Osteoblast (primary cell): ENCODE data around the gene LRRC74A. TPM values are rescaled to one million over a fixed set of nuclear protein-coding genes. Genes with fewer than 3 reads are reported as not detected.

Experiments
- DNase-seq: peaks from one replicate; pipeline ENCODE4 v3.0.0; 2011; ENCODE audit warnings: low spot score, mixed read lengths; ENCODE audit not compliant: insufficient read length; ENCODE audit errors: missing footprints
- H2AFZ ChIP-seq: 2 replicates; pipeline ENCODE4 v1.6.0; 2011; ENCODE audit warnings: mild to moderate bottlenecking, low read length
- H3K27ac ChIP-seq: 2 replicates; pipeline ENCODE4 v1.5.1; 2011; ENCODE audit warnings: mild to moderate bottlenecking, low read depth, low read length, moderate library complexity
- H3K27me3 ChIP-seq: 2 replicates; pipeline ENCODE4 v1.6.0; 2012; ENCODE audit warnings: mild to moderate bottlenecking, control low read depth, inconsistent platforms, low read length, moderate library complexity; ENCODE audit not compliant: insufficient read depth
- H3K36me3 ChIP-seq: 2 replicates; pipeline ENCODE4 v1.5.1; 2011; ENCODE audit warnings: mild to moderate bottlenecking, low read length, control low read depth, moderate library complexity; ENCODE audit not compliant: insufficient read depth
- H3K4me1 ChIP-seq: 2 replicates; pipeline ENCODE4 v1.5.1; 2011; ENCODE audit warnings: mild to moderate bottlenecking, low read length, control low read depth, moderate library complexity; ENCODE audit not compliant: insufficient read depth
- H3K4me2 ChIP-seq: 2 replicates; pipeline ENCODE4 v1.6.0; 2011; ENCODE audit warnings: mild to moderate bottlenecking, low read length; ENCODE audit not compliant: insufficient read depth
- H3K4me3 ChIP-seq: fragments of 200-600 bp; sonication (generic); 3 replicates; pipeline ENCODE4 v1.5.1; 2012; ENCODE audit warnings: mild to moderate bottlenecking, low read length, inconsistent platforms; ENCODE audit not compliant: insufficient read depth
- H3K79me2 ChIP-seq: 2 replicates; pipeline ENCODE4 v1.6.0; 2012; ENCODE audit warnings: mild to moderate bottlenecking, low read length, control low read depth, inconsistent platforms; ENCODE audit not compliant: insufficient read depth
- H3K9me3 ChIP-seq: 2 replicates; pipeline ENCODE4 v1.5.1; 2011; ENCODE audit warnings: low read depth, low read length, control low read depth
- H4K20me1 ChIP-seq: 2 replicates; pipeline ENCODE4 v1.6.0; 2012; ENCODE audit warnings: mild to moderate bottlenecking, low read length, control low read depth; ENCODE audit not compliant: insufficient read depth
- total RNA-seq: library from RNA; depleted of rRNA; stranded (reverse); fragments of >200 nt; gene quantifications from 2 replicates; pipeline ENCODE4 v1.2.3, GENCODE V29; 2012
- TF ChIP-seq, protein P1 (sequence below): IDR thresholded peaks from 2 replicates; pipeline ENCODE4 v1.5.1; 2011; ENCODE audit warnings: mild to moderate bottlenecking, low read depth, low read length, moderate library complexity; ENCODE audit errors: extremely low read depth

LRRC74A gene
- total RNA-seq, 1 donor: not detected

DNA sequence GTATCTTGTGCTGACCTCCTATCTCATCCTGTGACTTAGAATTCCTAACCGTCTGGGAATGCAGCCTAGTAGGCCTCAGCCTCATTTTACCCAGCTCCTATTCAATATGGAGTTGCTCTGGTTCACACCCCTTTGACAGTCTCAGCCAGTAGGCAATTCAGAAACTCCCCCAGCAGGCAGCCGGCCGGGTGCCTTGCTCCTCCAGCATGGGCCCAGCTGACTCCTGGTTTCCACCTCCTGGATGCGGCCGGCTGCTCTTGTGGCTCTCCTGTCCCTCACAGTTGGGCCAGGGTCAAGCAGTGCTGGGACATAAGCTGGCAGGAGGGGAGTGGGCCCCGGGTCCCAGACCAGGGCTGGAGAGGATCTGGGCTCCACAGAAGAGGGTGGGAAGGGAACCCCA, 58.2 kb downstream of the LRRC74A start:
- TF ChIP-seq, protein P1, sequence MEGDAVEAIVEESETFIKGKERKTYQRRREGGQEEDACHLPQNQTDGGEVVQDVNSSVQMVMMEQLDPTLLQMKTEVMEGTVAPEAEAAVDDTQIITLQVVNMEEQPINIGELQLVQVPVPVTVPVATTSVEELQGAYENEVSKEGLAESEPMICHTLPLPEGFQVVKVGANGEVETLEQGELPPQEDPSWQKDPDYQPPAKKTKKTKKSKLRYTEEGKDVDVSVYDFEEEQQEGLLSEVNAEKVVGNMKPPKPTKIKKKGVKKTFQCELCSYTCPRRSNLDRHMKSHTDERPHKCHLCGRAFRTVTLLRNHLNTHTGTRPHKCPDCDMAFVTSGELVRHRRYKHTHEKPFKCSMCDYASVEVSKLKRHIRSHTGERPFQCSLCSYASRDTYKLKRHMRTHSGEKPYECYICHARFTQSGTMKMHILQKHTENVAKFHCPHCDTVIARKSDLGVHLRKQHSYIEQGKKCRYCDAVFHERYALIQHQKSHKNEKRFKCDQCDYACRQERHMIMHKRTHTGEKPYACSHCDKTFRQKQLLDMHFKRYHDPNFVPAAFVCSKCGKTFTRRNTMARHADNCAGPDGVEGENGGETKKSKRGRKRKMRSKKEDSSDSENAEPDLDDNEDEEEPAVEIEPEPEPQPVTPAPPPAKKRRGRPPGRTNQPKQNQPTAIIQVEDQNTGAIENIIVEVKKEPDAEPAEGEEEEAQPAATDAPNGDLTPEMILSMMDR: no peak
- Histone ChIP-seq H3K27me3 (peaks cover 6% of the 10 kb centered on the region), H4K20me1 (no peaks in the 10 kb centered on the region)

DNA sequence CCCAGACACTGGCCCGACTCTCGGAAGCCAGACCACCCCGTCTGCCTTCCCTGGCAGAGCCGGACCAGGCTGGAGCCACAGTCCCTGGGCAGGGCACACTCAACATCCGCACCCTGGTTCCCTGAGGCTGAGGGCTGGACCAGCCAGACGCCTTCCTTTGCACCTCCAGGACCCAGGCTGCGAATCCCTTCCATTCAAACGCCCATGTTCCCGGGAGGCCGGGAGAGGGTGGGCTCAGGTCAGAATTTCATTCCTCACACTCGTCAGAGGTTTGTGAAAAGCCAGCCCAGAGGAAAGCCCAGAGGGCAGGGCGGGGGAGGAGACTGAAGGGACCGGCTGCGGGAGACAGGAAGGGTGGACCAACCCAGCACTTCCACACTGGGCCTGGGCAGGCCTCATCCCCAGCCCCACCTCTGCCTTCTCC, 58.7 kb downstream of the LRRC74A start:
- no peak overlapping the region for H2AFZ ChIP-seq
- H3K27me3 ChIP-seq: peaks cover 6% of the 10 kb centered on the region
- no peaks in the 10 kb centered on the region for H3K79me2 ChIP-seq
- no peak overlapping the region for H3K4me2 ChIP-seq
- H3K27ac ChIP-seq: no peak overlapping the region
- H3K36me3 ChIP-seq: no peaks in the 10 kb centered on the region
- no peak overlapping the region for H3K4me3 ChIP-seq
- no peak for DNase-seq
- no peaks in the 10 kb centered on the region for H3K9me3 ChIP-seq
- TF ChIP-seq, protein P1: no peak
- H3K4me1 ChIP-seq: no peaks in the 10 kb centered on the region
- H4K20me1 ChIP-seq: no peaks in the 10 kb centered on the region

More for the DNA sequence above, 58.2 kb downstream of the LRRC74A start:
- Histone ChIP-seq H3K27ac (no peak overlapping the region), H3K36me3 (no peaks in the 10 kb centered on the region), H2AFZ (no peak overlapping the region), H3K4me1 (no peaks in the 10 kb centered on the region), H3K9me3 (no peaks in the 10 kb centered on the region), H3K4me2 (no peak overlapping the region), H3K4me3 (no peak overlapping the region), H3K79me2 (no peaks in the 10 kb centered on the region)
- DNase-seq: no peak

DNA sequence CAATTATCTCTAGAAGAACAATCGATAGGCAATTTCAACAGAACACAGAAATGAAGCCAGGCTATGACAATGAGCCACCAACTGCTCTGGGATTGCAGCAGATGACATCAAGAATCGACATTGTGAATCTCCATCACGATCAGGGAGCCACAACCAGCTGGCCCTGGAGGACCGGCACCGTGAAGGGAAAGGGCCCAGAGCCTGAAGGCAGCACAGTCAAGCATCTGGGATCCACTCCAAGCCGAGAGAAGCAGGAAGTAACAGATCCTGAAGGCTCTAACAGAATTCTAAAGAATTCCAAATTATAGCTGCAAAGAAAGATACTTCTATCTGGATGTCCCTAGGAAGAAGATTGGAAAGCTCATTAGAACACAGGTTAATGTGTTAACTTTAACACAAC, 61.0 kb downstream of the LRRC74A start:
- no peaks in the 10 kb centered on the region for H3K79me2 ChIP-seq
- no peak for DNase-seq
- no peak overlapping the region for H3K27ac ChIP-seq
- H3K4me1 ChIP-seq: no peaks in the 10 kb centered on the region
- peaks cover 6% of the 10 kb centered on the region for H3K27me3 ChIP-seq
- TF ChIP-seq, protein P1: no peak
- no peak overlapping the region for H3K4me3 ChIP-seq
- H2AFZ ChIP-seq: no peak overlapping the region
- no peaks in the 10 kb centered on the region for H3K9me3 ChIP-seq
- no peak overlapping the region for H3K4me2 ChIP-seq
- H4K20me1 ChIP-seq: no peaks in the 10 kb centered on the region
- H3K36me3 ChIP-seq: no peaks in the 10 kb centered on the region

DNA sequence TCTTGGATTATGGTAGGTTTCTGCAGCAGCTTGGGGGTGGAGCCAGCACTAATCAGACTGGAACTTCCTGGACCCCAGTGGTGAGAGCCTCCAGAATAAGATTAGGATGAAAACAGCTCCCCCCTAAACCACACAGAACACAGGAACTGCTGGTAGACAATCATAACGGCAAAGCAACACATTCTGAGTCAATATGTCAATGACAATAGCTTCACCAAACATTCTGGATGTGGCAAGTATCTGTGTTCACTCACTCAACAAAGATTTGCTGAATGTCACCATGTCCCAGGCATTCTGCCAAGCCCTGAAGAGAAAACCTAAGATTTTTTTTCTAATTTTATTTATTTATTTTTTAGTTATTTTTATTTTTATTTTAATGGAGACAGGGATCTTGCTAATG, 65.2 kb downstream of the LRRC74A start:
- H3K79me2 ChIP-seq: no peaks in the 10 kb centered on the region
- H2AFZ ChIP-seq: no peak overlapping the region
- H3K27ac ChIP-seq: no peak overlapping the region
- H3K4me1 ChIP-seq: no peaks in the 10 kb centered on the region
- TF ChIP-seq, protein P1: no peak
- H3K9me3 ChIP-seq: no peaks in the 10 kb centered on the region
- no peak overlapping the region for H3K4me2 ChIP-seq
- DNase-seq: no peak
- H4K20me1 ChIP-seq: no peaks in the 10 kb centered on the region
- no peak overlapping the region for H3K4me3 ChIP-seq
- no peaks in the 10 kb centered on the region for H3K36me3 ChIP-seq
- peaks cover 6% of the 10 kb centered on the region for H3K27me3 ChIP-seq
